Sigmoid colon (tissue), 7 donors: ENCODE data around the gene SYNDIG1. TPM values are rescaled to one million over a fixed set of nuclear protein-coding genes. Genes with fewer than 3 reads are reported as not detected.

Source experiments
- DNase-seq: peaks from one replicate; pipeline ENCODE4 v3.0.0-alpha.2; 2019
- H3K27ac ChIP-seq, 4 donors: fragments of 200-600 bp; sonication (generic); one replicate each; pipeline ENCODE4 v1.5.1; 2016 to 2019; ENCODE audit warnings: mild to moderate bottlenecking in 1 of 4
- H3K27me3 ChIP-seq, 3 donors: fragments of 200-600 bp; sonication (generic); one replicate each; pipeline ENCODE4 v1.5.1; 2019; ENCODE audit warnings: mild to moderate bottlenecking in 1 of 3
- H3K36me3 ChIP-seq, 4 donors: fragments of 200-600 bp; sonication (generic); one replicate each; pipeline ENCODE4 v1.5.1; 2016 to 2019
- H3K4me1 ChIP-seq, 4 donors: fragments of 200-600 bp; sonication (generic); one replicate each; pipeline ENCODE4 v1.5.1; 2017 to 2019
- H3K4me3 ChIP-seq, 4 donors: fragments of 200-600 bp; sonication (generic); one replicate each; pipeline ENCODE4 v1.5.1; 2017 to 2019; ENCODE audit warnings: mild to moderate bottlenecking in 2 of 4, moderate library complexity in 1 of 4
- H3K9me3 ChIP-seq, 4 donors: fragments of 200-600 bp in 3 of 4; sonication (generic) in 3 of 4; one replicate each; pipeline versions ENCODE4 v1.5.1 to v1.6.1; 2013 to 2019
- EP300 ChIP-seq, 4 donors: sonication (generic); formaldehyde crosslinking; IDR thresholded peaks; one replicate each; pipeline ENCODE4 v1.6.1; 2017; ENCODE audit warnings: antibody characterized with exemption in 4 of 4
- POLR2A ChIP-seq, 2 donors: fragments of 450-650 bp; IDR thresholded peaks; one replicate each; pipeline ENCODE4 v1.6.1; 2016; ENCODE audit warnings: antibody characterized with exemption in 2 of 2, mild to moderate bottlenecking in 2 of 2, moderate library complexity in 2 of 2
- POLR2AphosphoS5 ChIP-seq, 4 donors: sonication (generic); formaldehyde crosslinking; IDR thresholded peaks; one replicate each; pipeline ENCODE4 v1.6.1; 2017; ENCODE audit warnings: antibody characterized with exemption in 4 of 4
- WGBS, 2 donors: extraction: QIAGEN DNeasy Blood & Tissue Kit; methylation state at CpG; one replicate each; pipeline ENCODE4 v1.1.7; 2013; 5-methylcytosine and 5-hydroxymethylcytosine counted together
- intact Hi-C: fragments of 100-400 bp; cut with DNase I; formaldehyde crosslinking; loops from one replicate; pipeline ENCODE4 v1.15.1; 2023
- polyA plus RNA-seq, 3 donors: library from polyadenylated mRNA; stranded (reverse); fragments of 200-250 nt; gene quantifications; one replicate each; pipeline ENCODE4 v1.2.3, GENCODE V29; 2013
- total RNA-seq, 4 donors: library from RNA; depleted of rRNA; stranded (reverse); fragments of >200 nt; gene quantifications; one replicate each; pipeline ENCODE4 v1.1.0, GENCODE V29; 2016
- TF ChIP-seq, protein P1 (sequence below), 4 experiments: fragments of 450-650 bp in 3 of 4; fragments of 200-600 bp in 1 of 4; IDR thresholded peaks; one replicate each; pipeline ENCODE4 v1.5.1; 2016 to 2019; ENCODE audit warnings: antibody characterized with exemption in 4 of 4, mild to moderate bottlenecking in 3 of 4, moderate library complexity in 2 of 4
- donor health status: healthy with polysubstance abuse.
- donor health status: Bipolar disorder and iron deficiency.
- donor health status: healthy.

The SYNDIG1 gene
- total and polyA plus RNA-seq, 7 donors: 0.16 to 0.69 (median 0.36) TPM; not detected in 2

DNA sequence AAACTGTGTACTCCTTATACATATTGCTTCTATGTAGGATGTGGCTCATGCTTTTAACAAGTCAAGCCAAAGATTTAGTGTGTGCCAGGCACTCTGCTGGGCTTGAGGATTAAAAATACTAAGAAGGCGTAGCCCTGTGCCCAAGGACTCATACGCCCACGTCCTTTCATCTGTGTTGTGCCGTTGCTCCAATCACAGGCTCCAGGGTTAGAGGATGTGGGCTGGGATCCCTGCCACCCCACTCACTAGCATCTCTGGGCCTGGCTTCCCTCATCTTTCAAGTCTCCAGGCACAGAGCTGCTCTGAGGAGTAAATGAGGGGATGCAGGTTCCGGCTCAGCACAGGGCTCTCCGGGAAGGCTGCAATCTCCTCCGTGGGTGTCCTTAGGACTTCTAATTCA is 214.2 kb downstream of the SYNDIG1 start:
- H3K9me3 ChIP-seq: peaks cover 0 to 7% (median 0%) of the 10 kb centered on the region in 4 donors
- WGBS, 2 donors: 68 to 72% methylated on average over 7 of the region's 7 CpGs
- TF ChIP-seq POLR2AphosphoS5 (IDR thresholded peaks at IDR 0.05): no peak
- TF ChIP-seq POLR2A (IDR thresholded peaks at IDR 0.05): no peak
- no peak for TF ChIP-seq EP300 (IDR thresholded peaks at IDR 0.05)
- TF ChIP-seq, protein P1, sequence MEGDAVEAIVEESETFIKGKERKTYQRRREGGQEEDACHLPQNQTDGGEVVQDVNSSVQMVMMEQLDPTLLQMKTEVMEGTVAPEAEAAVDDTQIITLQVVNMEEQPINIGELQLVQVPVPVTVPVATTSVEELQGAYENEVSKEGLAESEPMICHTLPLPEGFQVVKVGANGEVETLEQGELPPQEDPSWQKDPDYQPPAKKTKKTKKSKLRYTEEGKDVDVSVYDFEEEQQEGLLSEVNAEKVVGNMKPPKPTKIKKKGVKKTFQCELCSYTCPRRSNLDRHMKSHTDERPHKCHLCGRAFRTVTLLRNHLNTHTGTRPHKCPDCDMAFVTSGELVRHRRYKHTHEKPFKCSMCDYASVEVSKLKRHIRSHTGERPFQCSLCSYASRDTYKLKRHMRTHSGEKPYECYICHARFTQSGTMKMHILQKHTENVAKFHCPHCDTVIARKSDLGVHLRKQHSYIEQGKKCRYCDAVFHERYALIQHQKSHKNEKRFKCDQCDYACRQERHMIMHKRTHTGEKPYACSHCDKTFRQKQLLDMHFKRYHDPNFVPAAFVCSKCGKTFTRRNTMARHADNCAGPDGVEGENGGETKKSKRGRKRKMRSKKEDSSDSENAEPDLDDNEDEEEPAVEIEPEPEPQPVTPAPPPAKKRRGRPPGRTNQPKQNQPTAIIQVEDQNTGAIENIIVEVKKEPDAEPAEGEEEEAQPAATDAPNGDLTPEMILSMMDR (IDR thresholded peaks at IDR 0.05): no peak
- H3K27me3 ChIP-seq: no peaks in the 10 kb centered on the region
- no peak overlapping the region for H3K4me3 ChIP-seq
- H3K36me3 ChIP-seq: no peaks in the 10 kb centered on the region
- intact Hi-C loops: no loop called here
- H3K4me1 ChIP-seq: no peaks in the 10 kb centered on the region
- DNase-seq: peak; percentile 18
- H3K27ac ChIP-seq: no peak overlapping the region

GRCh38 chr20:24684421-24684871 is 215.0 kb downstream of the SYNDIG1 start:
- Histone ChIP-seq H3K27ac (no peak overlapping the region), H3K36me3 (no peaks in the 10 kb centered on the region), H3K4me1 (no peaks in the 10 kb centered on the region), H3K27me3 (no peaks in the 10 kb centered on the region), H3K4me3 (no peak overlapping the region), H3K9me3 (peaks cover 0 to 7% (median 0%) of the 10 kb centered on the region in 4 donors)
- WGBS, 2 donors: 45 to 74% methylated on average over 9 of the region's 9 CpGs
- DNase-seq: peak; percentile 57
- intact Hi-C loops: no loop called here
- TF ChIP-seq POLR2A (IDR thresholded peaks at IDR 0.05) (no peak), EP300 (IDR thresholded peaks at IDR 0.05) (no peak), POLR2AphosphoS5 (IDR thresholded peaks at IDR 0.05) (no peak)
- TF ChIP-seq, protein P1 (IDR thresholded peaks at IDR 0.05): no peak

- Histone ChIP-seq H3K36me3 (no peaks in the 10 kb centered on the region), H3K27ac (no peak overlapping the region), H3K4me1 (no peaks in the 10 kb centered on the region), H3K27me3 (no peaks in the 10 kb centered on the region), H3K9me3 (peaks cover 0 to 7% (median 0%) of the 10 kb centered on the region in 4 donors), H3K4me3 (no peak overlapping the region)
- intact Hi-C loops: no loop called here
- peak; percentile 48 for DNase-seq
- TF ChIP-seq POLR2A (IDR thresholded peaks at IDR 0.05): no peak
- TF ChIP-seq EP300 (IDR thresholded peaks at IDR 0.05): no peak
- no peak for TF ChIP-seq POLR2AphosphoS5 (IDR thresholded peaks at IDR 0.05)
- TF ChIP-seq, protein P1 (IDR thresholded peaks at IDR 0.05): no peak
- 85 to 88% methylated on average over 16 of the region's 16 CpGs for WGBS, 2 donors
Measured at GRCh38 chr20:24684956-24685691, 215.7 kb downstream of the SYNDIG1 start.

DNA sequence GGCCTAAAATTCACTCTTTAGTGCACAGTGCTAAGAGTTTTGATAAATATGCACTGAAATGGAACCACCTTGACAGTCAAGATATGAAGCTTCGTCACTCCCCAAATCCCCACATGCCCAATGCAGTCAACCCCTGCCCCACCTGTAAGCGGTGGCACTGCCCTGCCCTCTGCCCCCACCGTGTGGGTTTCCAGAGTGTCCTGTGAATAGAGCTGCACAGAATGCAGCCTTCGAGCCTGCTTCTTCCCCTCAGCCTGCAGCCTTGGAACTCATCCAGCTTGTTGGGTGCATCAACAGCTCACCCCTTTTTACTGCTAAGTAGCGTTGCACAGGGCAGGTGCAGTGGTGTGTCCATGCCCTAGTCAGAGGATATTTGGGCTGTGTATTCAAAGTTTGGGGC is 216.3 kb downstream of the SYNDIG1 start:
- WGBS, 2 donors: 65 to 83% methylated on average over 5 of the region's 5 CpGs
- TF ChIP-seq EP300 (IDR thresholded peaks at IDR 0.05): no peak
- no peak for TF ChIP-seq POLR2AphosphoS5 (IDR thresholded peaks at IDR 0.05)
- TF ChIP-seq, protein P1 (IDR thresholded peaks at IDR 0.05): no peak
- TF ChIP-seq POLR2A (IDR thresholded peaks at IDR 0.05): no peak
- Histone ChIP-seq H3K4me3 (no peak overlapping the region), H3K9me3 (peaks cover 0 to 7% (median 0%) of the 10 kb centered on the region in 4 donors), H3K36me3 (no peaks in the 10 kb centered on the region), H3K27ac (no peak overlapping the region), H3K27me3 (no peaks in the 10 kb centered on the region), H3K4me1 (no peaks in the 10 kb centered on the region)
- DNase-seq: peak; percentile 22
- intact Hi-C loops: no loop called here
